ENCODE measurements around the gene TIAM2. TPM values are rescaled to one million over a fixed set of nuclear protein-coding genes. Genes with fewer than 3 reads are reported as not detected.
A peak's percentile ranks its signal among the peaks of the same experiment; 100 is the strongest.

TIAM2 gene
- total and polyA plus RNA-seq, 5 experiments from 2014 or later = 0.09 to 8.3 (median 1.3) TPM

- Mint-ChIP-seq H3K27me3 (no peaks in the 10 kb centered on the region), H3K27ac (peak overlapping the region in 5 of 10 donors; percentile 17 to 82 (median 51)), H3K9me3 (no peaks in the 10 kb centered on the region), H3K4me3 (no peak overlapping the region), H3K4me1 (peaks cover 3 to 27% (median 11%) of the 10 kb centered on the region in 4 donors), H3K36me3 (peaks cover 0 to 54% (median 15%) of the 10 kb centered on the region in 3 donors)
- ATAC-seq (no peak), DNase-seq (no peak)
- POLR2A ChIA-PET = no interaction called here
These were observed 277.5 kb downstream of the TIAM2 start for GRCh38 chr6:155272353-155273232.

- Mint-ChIP-seq H3K27me3 (no peaks in the 10 kb centered on the region), H3K27ac (peak overlapping the region in 1 of 10 donors; percentile 7), H3K9me3 (no peaks in the 10 kb centered on the region), H3K4me1 (peaks cover 0 to 25% (median 9%) of the 10 kb centered on the region in 4 donors), H3K4me3 (no peak overlapping the region), H3K36me3 (peaks cover 0 to 58% (median 15%) of the 10 kb centered on the region in 3 donors)
- DNase-seq (no peak), ATAC-seq (no peak)
- POLR2A ChIA-PET = no interaction called here
These were observed 278.3 kb downstream of the TIAM2 start for GRCh38 chr6:155273431-155273830.

GRCh38 chr6:155274106-155274505, 279.0 kb downstream of the TIAM2 start:
- Mint-ChIP-seq H3K27me3 (no peaks in the 10 kb centered on the region), H3K9me3 (no peaks in the 10 kb centered on the region), H3K27ac (no peak overlapping the region), H3K4me3 (no peak overlapping the region), H3K4me1 (peaks cover 0 to 28% (median 11%) of the 10 kb centered on the region in 4 donors), H3K36me3 (peaks cover 0 to 64% (median 15%) of the 10 kb centered on the region in 3 donors)
- POLR2A ChIA-PET = no interaction called here
- DNase-seq (no peak), ATAC-seq (no peak)

- Mint-ChIP-seq H3K4me1 (peaks cover 0 to 27% (median 11%) of the 10 kb centered on the region in 4 donors), H3K36me3 (peaks cover 0 to 69% (median 14%) of the 10 kb centered on the region in 3 donors), H3K4me3 (no peak overlapping the region), H3K27ac (no peak overlapping the region), H3K27me3 (no peaks in the 10 kb centered on the region), H3K9me3 (no peaks in the 10 kb centered on the region)
- DNase-seq (no peak), ATAC-seq (no peak)
- POLR2A ChIA-PET = no interaction called here
These were observed 279.4 kb downstream of the TIAM2 start for GRCh38 chr6:155274533-155274932.

GRCh38 chr6:155275808-155276480, 280.8 kb downstream of the TIAM2 start:
- POLR2A ChIA-PET = no interaction called here

GRCh38 chr6:155276638-155277037, 281.5 kb downstream of the TIAM2 start:
- H3K36me3 Mint-ChIP-seq = peaks cover 0 to 73% (median 14%) of the 10 kb centered on the region in 3 donors

More at GRCh38 chr6:155275808-155276480, 280.8 kb downstream of the TIAM2 start:
- H3K27ac Mint-ChIP-seq = peak overlapping the region in 2 of 10 donors; percentile 29
- DNase-seq = no peak
- no peaks in the 10 kb centered on the region for H3K27me3 Mint-ChIP-seq
- no peaks in the 10 kb centered on the region for H3K9me3 Mint-ChIP-seq
- H3K36me3 Mint-ChIP-seq = peaks cover 0 to 67% (median 14%) of the 10 kb centered on the region in 3 donors
- H3K4me3 Mint-ChIP-seq = no peak overlapping the region
- no peak for ATAC-seq
- peaks cover 4 to 30% (median 9%) of the 10 kb centered on the region in 4 donors for H3K4me1 Mint-ChIP-seq

GRCh38 chr6:155278319-155279049, 283.4 kb downstream of the TIAM2 start:
- POLR2A ChIA-PET = no interaction called here
- H3K4me1 Mint-ChIP-seq = peaks cover 4 to 23% (median 8%) of the 10 kb centered on the region in 4 donors
- H3K27ac Mint-ChIP-seq = peak overlapping the region in 5 of 10 donors; percentile 9 to 71 (median 29)
- no peak overlapping the region for H3K4me3 Mint-ChIP-seq
- H3K36me3 Mint-ChIP-seq = peaks cover 3 to 77% (median 18%) of the 10 kb centered on the region in 3 donors
- no peaks in the 10 kb centered on the region for H3K9me3 Mint-ChIP-seq
- H3K27me3 Mint-ChIP-seq = no peaks in the 10 kb centered on the region
- no peak for ATAC-seq
- DNase-seq = no peak

More at GRCh38 chr6:155276638-155277037, 281.5 kb downstream of the TIAM2 start:
- no peaks in the 10 kb centered on the region for H3K9me3 Mint-ChIP-seq
- peaks cover 4 to 30% (median 9%) of the 10 kb centered on the region in 4 donors for H3K4me1 Mint-ChIP-seq
- no peaks in the 10 kb centered on the region for H3K27me3 Mint-ChIP-seq
- DNase-seq = no peak
- H3K4me3 Mint-ChIP-seq = no peak overlapping the region
- peak overlapping the region in 3 of 10 donors; percentile 12 to 49 (median 48) for H3K27ac Mint-ChIP-seq
- no peak for ATAC-seq
- POLR2A ChIA-PET = no interaction called here

- ATAC-seq = no peak
- H3K27me3 Mint-ChIP-seq = no peaks in the 10 kb centered on the region
- no peak for DNase-seq
- POLR2A ChIA-PET = no interaction called here
- peaks cover 9 to 80% (median 31%) of the 10 kb centered on the region in 3 donors for H3K36me3 Mint-ChIP-seq
- no peak overlapping the region for H3K4me3 Mint-ChIP-seq
- H3K9me3 Mint-ChIP-seq = no peaks in the 10 kb centered on the region
- H3K27ac Mint-ChIP-seq = no peak overlapping the region
- H3K4me1 Mint-ChIP-seq = peaks cover 0 to 7% (median 3%) of the 10 kb centered on the region in 4 donors
These were observed 289.7 kb downstream of the TIAM2 start for GRCh38 chr6:155284775-155285174.

GRCh38 chr6:155287762-155288161, 292.6 kb downstream of the TIAM2 start:
- Mint-ChIP-seq H3K4me1 (peaks cover 3 to 15% (median 8%) of the 10 kb centered on the region in 4 donors), H3K36me3 (peaks cover 20 to 83% (median 36%) of the 10 kb centered on the region in 3 donors), H3K27me3 (no peaks in the 10 kb centered on the region), H3K27ac (no peak overlapping the region), H3K9me3 (no peaks in the 10 kb centered on the region), H3K4me3 (no peak overlapping the region)
- DNase-seq (no peak), ATAC-seq (no peak)
- POLR2A ChIA-PET = no interaction called here

GRCh38 chr6:155290491-155290890, 295.4 kb downstream of the TIAM2 start:
- ATAC-seq (no peak), DNase-seq (no peak)
- Mint-ChIP-seq H3K4me3 (no peak overlapping the region), H3K9me3 (no peaks in the 10 kb centered on the region), H3K27me3 (no peaks in the 10 kb centered on the region), H3K27ac (no peak overlapping the region), H3K4me1 (peaks cover 3 to 27% (median 8%) of the 10 kb centered on the region in 4 donors), H3K36me3 (peaks cover 15 to 81% (median 18%) of the 10 kb centered on the region in 3 donors)
- POLR2A ChIA-PET = interaction anchor here (0.6 to 0.7 kb wide), 2 partner anchors 24 to 1049 kb away, joined by 3 read pairs; no protein-coding TSS in a partner anchor

- H3K36me3 Mint-ChIP-seq = peaks cover 15 to 77% (median 18%) of the 10 kb centered on the region in 3 donors
- H3K27me3 Mint-ChIP-seq = no peaks in the 10 kb centered on the region
- H3K4me3 Mint-ChIP-seq = no peak overlapping the region
- POLR2A ChIA-PET = no interaction called here
- no peaks in the 10 kb centered on the region for H3K9me3 Mint-ChIP-seq
- no peak for DNase-seq
- peaks cover 3 to 27% (median 8%) of the 10 kb centered on the region in 4 donors for H3K4me1 Mint-ChIP-seq
- H3K27ac Mint-ChIP-seq = peak overlapping the region in 1 of 10 donors; percentile 15
- ATAC-seq = no peak
These were observed 296.2 kb downstream of the TIAM2 start for GRCh38 chr6:155291291-155291690.

GRCh38 chr6:155292711-155293110, 297.6 kb downstream of the TIAM2 start:
- Mint-ChIP-seq H3K36me3 (peaks cover 15 to 83% (median 24%) of the 10 kb centered on the region in 3 donors), H3K4me3 (no peak overlapping the region), H3K9me3 (no peaks in the 10 kb centered on the region), H3K27ac (peak overlapping the region in 2 of 10 donors; percentile 43 to 53), H3K27me3 (no peaks in the 10 kb centered on the region), H3K4me1 (peaks cover 3 to 33% (median 8%) of the 10 kb centered on the region in 4 donors)
- no peak for DNase-seq
- ATAC-seq = no peak
- POLR2A ChIA-PET = no interaction called here
